SK-N-SH (cell line): ENCODE data around the gene ZER1. TPM values are rescaled to one million over a fixed set of nuclear protein-coding genes. Genes with fewer than 3 reads are reported as not detected.

Experiments
- CTCF ChIA-PET: fragments of 300-600, 350-600 bp; formaldehyde crosslinking; extraction: SDS; loops from one replicate; lab custom pipeline; 2021; lab: Yijun Ruan, JAX
- POLR2A ChIA-PET: fragments of 350-600 bp; sonication (Branson Sonifier 250); formaldehyde crosslinking; extraction: SDS; loops from one replicate; lab custom pipeline; 2020; ENCODE audit warnings: antibody characterized with exemption, inconsistent platforms; lab: Yijun Ruan, JAX
- DNase-seq: peaks from one replicate; pipeline ENCODE4 v3.0.0; 2012
- H2AFZ ChIP-seq: fragments of 200-600 bp; sonication (generic); 2 replicates; pipeline ENCODE4 v1.8.1; 2016; ENCODE audit warnings: antibody characterized with exemption, mild to moderate bottlenecking, low read depth
- H3F3A ChIP-seq: fragments of 200-600 bp; sonication (generic); replicated peaks from 2 replicates; pipeline ENCODE3; 2016; ENCODE audit warnings: antibody characterized with exemption, mild to moderate bottlenecking; ENCODE audit not compliant: insufficient read depth
- H3K27ac ChIP-seq, 2 experiments: fragments of 200-500 bp in 1 of 2; fragments of 200-600 bp in 1 of 2; sonication (Bioruptor generic) in 1 of 2; sonication (generic), shearing (Covaris generic) in 1 of 2; 2 replicates each; pipeline versions ENCODE4 v1.5.1 to v1.6.1; 2014 to 2016; ENCODE audit warnings: low read depth in 2 of 2, inconsistent platforms in 1 of 2, low read length in 1 of 2, mild to moderate bottlenecking in 1 of 2, mixed read lengths in 1 of 2
- H3K27me3 ChIP-seq: fragments of 200-600 bp; sonication (generic), shearing (Covaris generic); 2 replicates; pipeline ENCODE4 v1.6.1; 2016; ENCODE audit warnings: mixed run types; ENCODE audit not compliant: insufficient read depth
- H3K36me3 ChIP-seq, 2 experiments: fragments of 200-500 bp in 1 of 2; fragments of 200-600 bp in 1 of 2; sonication (Bioruptor generic) in 1 of 2; sonication (generic) in 1 of 2; replicated peaks in 1 of 2; 2 replicates each; pipeline versions ENCODE3 to v1.5.1; 2014 to 2016; ENCODE audit warnings: low read length in 1 of 2, mild to moderate bottlenecking in 1 of 2; ENCODE audit not compliant: insufficient read depth in 2 of 2, control insufficient read depth in 1 of 2
- H3K4me1 ChIP-seq, 2 experiments: fragments of 200-500 bp in 1 of 2; fragments of 200-600 bp in 1 of 2; sonication (Bioruptor generic) in 1 of 2; sonication (generic), shearing (Covaris generic) in 1 of 2; 2 replicates each; pipeline versions ENCODE4 v1.5.1 to v1.6.1; 2014 to 2016; ENCODE audit warnings: low read depth in 1 of 2, low read length in 1 of 2, mixed run types in 1 of 2; ENCODE audit not compliant: insufficient read depth in 2 of 2, control insufficient read depth in 1 of 2
- H3K4me2 ChIP-seq: fragments of 200-600 bp; sonication (generic), shearing (Covaris generic); 2 replicates; pipeline ENCODE4 v1.6.1; 2017; ENCODE audit warnings: mixed run types
- H3K4me3 ChIP-seq, 2 experiments: fragments of 200-500 bp in 1 of 2; fragments of 200-600 bp in 1 of 2; sonication (Bioruptor generic) in 1 of 2; sonication (generic), shearing (Covaris generic) in 1 of 2; 2 replicates each; pipeline versions ENCODE4 v1.5.1 to v1.8.1; 2014 to 2016; ENCODE audit warnings: low read depth in 2 of 2, inconsistent platforms in 1 of 2, low read length in 1 of 2, mild to moderate bottlenecking in 1 of 2, mixed read lengths in 1 of 2, moderate library complexity in 1 of 2
- H3K79me2 ChIP-seq: fragments of 200-600 bp; sonication (generic); 2 replicates; pipeline ENCODE4 v1.8.1; 2017; ENCODE audit warnings: mild to moderate bottlenecking; ENCODE audit not compliant: insufficient read depth
- H3K9ac ChIP-seq: fragments of 200-600 bp; sonication (generic); 2 replicates; pipeline ENCODE4 v1.6.1; 2017; ENCODE audit warnings: mixed run types
- H3K9me2 ChIP-seq: fragments of 200-600 bp; sonication (generic); 2 replicates; pipeline ENCODE4 v1.6.1; 2017; ENCODE audit warnings: mixed run types
- H3K9me3 ChIP-seq: fragments of 200-600 bp; sonication (generic); 2 replicates; pipeline ENCODE4 v1.6.1; 2017; ENCODE audit warnings: mixed run types, mild to moderate bottlenecking, moderate library complexity
- H4K20me1 ChIP-seq: fragments of 200-600 bp; sonication (generic); 2 replicates; pipeline ENCODE4 v1.6.1; 2017; ENCODE audit warnings: mild to moderate bottlenecking, mixed run types; ENCODE audit not compliant: insufficient read depth
- CTCF ChIP-seq: fragments of 200-600 bp; sonication (generic); IDR thresholded peaks from 2 replicates; pipeline ENCODE4 v1.6.1; 2017; ENCODE audit warnings: antibody characterized with exemption, mild to moderate bottlenecking, moderate library complexity
- ELF1 ChIP-seq: IDR thresholded peaks from 2 replicates; pipeline ENCODE4 v1.4.0; 2012
- EP300 ChIP-seq, 2 experiments: IDR thresholded peaks; 2 replicates each; pipeline versions ENCODE4 v1.4.0 to v1.6.1; 2012; ENCODE audit warnings: borderline replicate concordance in 1 of 2, low read depth in 1 of 2, low read length in 1 of 2
- GABPA ChIP-seq: IDR thresholded peaks from 2 replicates; pipeline ENCODE4 v1.4.0; 2012; ENCODE audit warnings: low read depth, mild to moderate bottlenecking
- GATA2 ChIP-seq: sonication (generic); formaldehyde crosslinking; IDR thresholded peaks from 2 replicates; pipeline ENCODE4 v1.5.0; 2020; ENCODE audit warnings: mild to moderate bottlenecking, missing genetic modification reagents
- JUND ChIP-seq: IDR thresholded peaks from 2 replicates; pipeline ENCODE4 v1.4.0; 2012
- MAX ChIP-seq: IDR thresholded peaks from 2 replicates; pipeline ENCODE4 v1.4.0; 2012; ENCODE audit warnings: low read depth
- MEF2A ChIP-seq: IDR thresholded peaks from 2 replicates; pipeline ENCODE4 v1.4.0; 2012; ENCODE audit warnings: low read depth, borderline replicate concordance
- MXI1 ChIP-seq: IDR thresholded peaks from 2 replicates; pipeline ENCODE4 v1.6.1; 2012; ENCODE audit warnings: mild to moderate bottlenecking, low read depth, low read length, improper control_type of control experiment
- RAD21 ChIP-seq: IDR thresholded peaks from 2 replicates; pipeline ENCODE4 v1.6.1; 2012; ENCODE audit warnings: mild to moderate bottlenecking, low read length
- RXRA ChIP-seq: IDR thresholded peaks from 2 replicates; pipeline ENCODE4 v1.4.0; 2012; ENCODE audit warnings: low read depth, mild to moderate bottlenecking, borderline replicate concordance
- USF1 ChIP-seq: IDR thresholded peaks from 2 replicates; pipeline ENCODE4 v1.4.0; 2012; ENCODE audit warnings: low read depth, borderline replicate concordance
- USF2 ChIP-seq: fragments of 150-350 bp; IDR thresholded peaks from 2 replicates; pipeline ENCODE4 v1.6.1; 2017; ENCODE audit warnings: antibody characterized with exemption, low read length, low read depth, borderline replicate concordance
- ZBTB33 ChIP-seq: IDR thresholded peaks from 2 replicates; pipeline ENCODE4 v1.4.0; 2012; ENCODE audit warnings: low read depth, borderline replicate concordance
- WGBS: methylation state at CpG from one replicate; pipeline ENCODE4 v1.1.6; 2017; ENCODE audit warnings: low lambda C conversion rate; 5-methylcytosine and 5-hydroxymethylcytosine counted together
- polyA plus RNA-seq, 3 experiments: library from polyadenylated mRNA; depleted of rRNA; stranded (reverse); fragments of >200 nt; gene quantifications; 2 replicates each; pipeline ENCODE4 v1.2.3, GENCODE V29; 2012

Gene ZER1
- polyA plus RNA-seq, 1 of the 3 experiments (the other 2 are of a cell fraction) = 30.9 TPM

- ChIA-PET CTCF (interaction anchor here (2.7 kb wide), 1 partner anchor 19 kb away, joined by 8 read pairs; the partner anchor contains the start of gene PKN3), POLR2A (no interaction called here)
- no peak overlapping the region for H3K4me3 ChIP-seq
- no peak for DNase-seq
- H2AFZ ChIP-seq = no peak overlapping the region
- no peak for TF ChIP-seq ELF1
- no peak for TF ChIP-seq RAD21
- no peak for TF ChIP-seq JUND
- no peak for TF ChIP-seq ZBTB33
- TF ChIP-seq RXRA = no peak
- no peak for TF ChIP-seq MAX
- H3K36me3 ChIP-seq = peaks cover 0 to 7% of the 10 kb centered on the region in 2 experiments
- no peaks in the 10 kb centered on the region for H4K20me1 ChIP-seq
- H3K27me3 ChIP-seq = no peaks in the 10 kb centered on the region
- H3K4me2 ChIP-seq = no peak overlapping the region
- H3K9ac ChIP-seq = no peak overlapping the region
- H3F3A ChIP-seq = peaks cover 4% of the 10 kb centered on the region
- no peaks in the 10 kb centered on the region for H3K9me3 ChIP-seq
- 94% methylated on average over 16 of the region's 22 CpGs for WGBS
- H3K79me2 ChIP-seq = no peaks in the 10 kb centered on the region
- peaks cover 0 to 14% of the 10 kb centered on the region in 2 experiments; a peak in 1 of 4 replicates for H3K4me1 ChIP-seq
- H3K9me2 ChIP-seq = no peaks in the 10 kb centered on the region
- no peak overlapping the region for H3K27ac ChIP-seq
Observed at GRCh38 chr9:128720841-128721486, 50.8 kb downstream of the ZER1 start.

GRCh38 chr9:128719919-128720605 is 51.7 kb downstream of the ZER1 start:
- H3K4me2 ChIP-seq = no peak overlapping the region
- no peaks in the 10 kb centered on the region for H3K79me2 ChIP-seq
- over 99% methylated on average over 16 of the region's 30 CpGs for WGBS
- H3K9me2 ChIP-seq = no peaks in the 10 kb centered on the region
- no peak for DNase-seq
- ChIA-PET POLR2A (no interaction called here), CTCF (interaction anchor here (1.0 to 2.7 kb wide), 2 partner anchors 16 to 18 kb away, joined by 3 to 8 read pairs; partner anchors contain the start of gene PKN3)
- H4K20me1 ChIP-seq = no peaks in the 10 kb centered on the region
- peaks cover 0 to 7% of the 10 kb centered on the region in 2 experiments for H3K36me3 ChIP-seq
- no peaks in the 10 kb centered on the region for H3K9me3 ChIP-seq
- H3K27me3 ChIP-seq = no peaks in the 10 kb centered on the region
- H3K4me1 ChIP-seq = peaks cover 0 to 14% of the 10 kb centered on the region in 2 experiments; a peak in 1 of 4 replicates
- no peak overlapping the region for H2AFZ ChIP-seq
- no peak overlapping the region for H3K4me3 ChIP-seq
- H3K9ac ChIP-seq = no peak overlapping the region
- H3K27ac ChIP-seq = no peak overlapping the region
- peaks cover 1% of the 10 kb centered on the region for H3F3A ChIP-seq
- TF ChIP-seq GABPA = no peak
- TF ChIP-seq USF1 = no peak
- no peak for TF ChIP-seq EP300 (IDR thresholded peaks at IDR 0.05; ENCODE audit: borderline replicate concordance in 1 of 2, low read depth in 1 of 2, low read length in 1 of 2)
- no peak for TF ChIP-seq GATA2 (CRISPR knock-in tag)
- no peak for TF ChIP-seq MXI1
- TF ChIP-seq MEF2A = no peak
- TF ChIP-seq USF2 = no peak
- no peak for TF ChIP-seq CTCF
- TF ChIP-seq ZBTB33 = no peak
